NCI-H446 treated with DMSO at 0.1 percent for 48 hours (cell line): ENCODE measurements around the gene CYP2J2.
"Not testable (repeated sequence)": the region's sequence is repeated elsewhere in the genome, so short reads cannot be mapped to it uniquely, and the experiment has no call there.

Experiments used
- DNase-seq: peaks from one replicate; lab custom pipeline; 2025; lab: John Stamatoyannopoulos, UW

Gene CYP2J2

DNA sequence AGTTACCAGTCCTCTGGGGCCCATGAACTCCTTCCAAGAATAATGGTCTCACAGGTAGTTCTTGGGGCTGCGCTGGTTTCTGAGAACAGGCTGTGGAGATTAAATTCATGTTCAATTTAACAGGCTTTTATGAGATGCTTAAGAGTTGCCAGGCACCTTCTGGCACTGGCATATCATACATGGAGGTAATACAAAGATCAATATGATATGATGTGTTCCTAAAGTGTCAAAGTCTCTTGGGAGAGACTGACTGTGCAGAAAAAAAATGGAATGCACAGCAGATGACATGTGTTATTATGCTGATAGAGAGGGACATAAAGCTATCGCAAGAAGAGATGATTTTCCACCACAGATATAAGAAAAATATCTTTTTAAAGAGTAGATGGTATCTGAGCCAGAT is 6.8 kb downstream of the CYP2J2 start:
- DNase-seq, result no peak

DNA sequence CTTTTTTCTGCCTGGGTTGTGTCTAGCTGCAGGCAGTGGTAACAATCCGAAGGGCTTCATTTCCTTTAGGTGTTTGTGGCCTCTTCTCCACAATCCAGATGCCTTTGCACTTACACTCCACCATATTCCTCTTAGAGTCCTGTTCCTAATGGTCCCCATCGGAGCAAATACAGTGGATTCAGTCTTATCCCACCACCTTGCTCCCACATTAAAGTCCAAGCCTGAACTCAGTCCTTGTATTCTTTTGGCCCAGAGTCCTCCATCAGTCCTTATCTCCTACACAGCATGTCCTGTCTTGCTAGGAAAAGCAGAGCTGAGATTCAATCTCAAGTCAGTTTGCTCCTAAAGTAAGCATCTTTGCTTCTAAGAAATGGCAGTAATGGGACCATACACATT is 8.8 kb downstream of the CYP2J2 start:
- DNase-seq, result no peak

DNA sequence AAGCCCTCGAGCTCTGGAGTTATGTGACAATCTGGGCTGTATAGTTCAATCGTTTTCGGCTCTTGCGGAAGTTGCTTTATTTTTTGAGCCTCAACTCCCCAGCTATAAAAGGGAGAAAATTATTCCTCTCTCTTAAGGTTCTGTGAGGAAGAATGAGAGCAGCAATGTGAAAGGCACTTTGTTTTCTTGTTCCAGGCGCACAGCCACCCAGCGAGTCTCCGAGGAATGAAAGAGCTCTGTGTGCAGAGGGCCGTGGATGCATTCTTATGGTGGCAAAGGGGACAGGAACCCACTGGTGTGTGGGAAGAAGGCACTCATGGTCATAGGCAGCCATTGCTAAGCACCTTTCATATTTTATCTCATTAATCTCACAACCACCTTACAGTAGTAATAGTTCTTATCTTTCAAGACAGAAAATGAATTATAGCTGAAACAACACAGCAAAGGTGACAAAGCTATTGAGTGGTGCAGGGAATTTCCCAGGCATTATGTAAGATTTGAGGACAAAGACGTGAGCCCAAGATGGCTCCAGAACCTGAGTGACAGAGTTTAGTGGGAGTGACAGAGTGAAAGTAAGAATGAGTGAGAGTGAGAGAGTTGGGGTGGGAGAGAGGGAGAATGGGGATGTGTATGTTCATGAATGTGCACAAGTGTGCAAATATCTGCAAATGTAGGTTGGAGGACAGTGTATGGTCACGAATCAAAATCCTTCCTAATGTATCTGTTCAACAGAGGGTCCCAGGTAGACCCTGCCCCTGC is 9.4 kb downstream of the CYP2J2 start:
- DNase-seq, result no peak

DNA sequence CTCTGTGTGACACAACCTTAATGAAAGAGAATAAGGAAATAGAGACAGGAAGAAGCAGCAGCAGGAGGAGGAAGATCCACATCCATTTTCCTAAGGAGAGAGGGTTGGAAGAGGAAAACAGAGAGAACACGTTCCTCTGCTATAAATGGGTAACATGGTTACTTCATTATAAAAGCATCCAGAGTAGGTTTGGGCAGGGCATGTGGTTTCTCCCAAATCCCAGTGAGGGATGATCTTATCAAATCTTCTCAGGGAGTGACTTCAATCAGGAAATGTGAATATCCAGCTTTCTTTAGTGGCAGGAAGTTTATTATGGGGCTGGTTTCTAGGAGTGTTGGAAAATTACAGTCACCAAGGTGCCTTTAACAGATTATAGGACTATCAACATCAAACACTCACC is 11.1 kb downstream of the CYP2J2 start:
- no peak for DNase-seq

DNA sequence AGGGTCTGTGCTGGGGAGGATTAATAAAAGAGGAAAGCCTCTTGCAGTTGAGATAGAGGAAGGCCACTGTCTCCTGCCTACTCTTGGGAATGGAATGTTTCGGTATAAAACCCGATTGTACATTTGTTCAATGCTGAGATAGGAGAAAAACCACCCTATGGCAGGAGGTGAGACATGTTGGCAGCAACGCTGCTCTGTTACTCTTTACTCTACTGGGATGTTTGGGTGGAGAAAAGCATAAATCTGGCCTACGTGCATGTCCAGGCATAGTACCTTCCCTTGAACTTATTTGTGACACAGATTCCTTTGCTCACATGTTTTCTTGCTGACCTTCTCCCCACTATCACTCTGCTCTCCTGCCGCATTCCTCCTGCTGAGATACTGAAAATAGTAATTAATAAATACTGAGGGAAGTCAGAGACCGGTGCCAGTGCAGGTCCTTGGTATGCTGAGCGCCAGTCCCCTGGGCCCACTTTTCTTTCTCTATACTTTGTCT is 11.7 kb downstream of the CYP2J2 start:
- DNase-seq, result not testable (repeated sequence)

DNA sequence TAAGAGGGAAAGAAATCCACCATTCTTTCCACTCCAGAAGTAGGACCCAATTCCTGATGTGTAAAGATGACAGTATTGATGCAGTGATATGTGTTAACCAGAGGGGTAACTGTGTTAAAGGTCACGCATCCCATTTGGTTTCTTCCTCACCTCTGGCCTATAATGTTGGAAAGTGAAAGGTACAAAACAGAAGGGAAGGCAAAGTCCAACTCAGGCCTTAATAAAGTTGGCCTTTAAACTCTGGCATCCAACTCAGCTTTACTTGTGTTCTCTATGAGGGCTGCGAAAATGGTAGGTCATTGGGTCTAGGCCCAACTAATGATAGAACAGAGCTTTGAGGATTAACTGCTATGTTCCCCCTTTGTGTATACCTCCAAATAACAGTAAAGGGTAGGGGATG is 17.9 kb downstream of the CYP2J2 start:
- no peak for DNase-seq

DNA sequence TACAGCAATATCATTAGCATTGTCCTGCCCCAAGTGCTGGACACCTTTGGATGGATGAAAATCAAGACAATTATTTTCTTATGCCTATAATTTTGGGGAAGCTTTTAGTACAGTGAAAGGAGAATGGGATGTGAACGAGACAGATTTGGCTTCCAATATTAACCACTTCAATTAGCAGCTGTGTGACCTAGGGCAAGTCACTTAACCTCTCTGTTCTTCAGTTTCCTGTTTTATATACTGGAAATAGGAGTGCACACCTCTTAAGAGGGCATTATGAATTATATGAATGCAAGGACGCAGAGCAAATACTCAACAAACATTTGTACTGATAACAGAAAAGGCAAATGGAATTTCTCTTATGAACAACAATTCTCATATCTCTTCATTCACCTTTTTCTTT is 18.5 kb downstream of the CYP2J2 start:
- no peak for DNase-seq

DNA sequence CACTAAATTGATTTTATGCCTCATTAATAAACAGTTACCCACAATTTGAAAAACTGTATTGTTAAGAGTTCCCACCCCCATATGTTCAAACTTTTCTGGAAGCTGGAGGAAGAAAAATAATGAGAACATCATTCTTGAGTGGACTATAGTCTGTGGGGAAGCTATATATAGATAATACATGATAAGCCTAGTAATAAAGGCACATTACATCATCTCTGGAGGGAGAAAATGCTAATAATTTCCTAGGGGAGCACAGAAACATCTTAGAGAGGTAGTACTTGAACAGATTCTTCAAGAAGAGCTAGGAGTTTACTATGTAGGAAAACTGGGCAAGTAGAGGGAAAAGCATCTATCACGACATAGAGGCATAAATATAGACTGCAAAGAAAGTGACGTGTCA is 19.6 kb downstream of the CYP2J2 start:
- DNase-seq, result no peak

DNA sequence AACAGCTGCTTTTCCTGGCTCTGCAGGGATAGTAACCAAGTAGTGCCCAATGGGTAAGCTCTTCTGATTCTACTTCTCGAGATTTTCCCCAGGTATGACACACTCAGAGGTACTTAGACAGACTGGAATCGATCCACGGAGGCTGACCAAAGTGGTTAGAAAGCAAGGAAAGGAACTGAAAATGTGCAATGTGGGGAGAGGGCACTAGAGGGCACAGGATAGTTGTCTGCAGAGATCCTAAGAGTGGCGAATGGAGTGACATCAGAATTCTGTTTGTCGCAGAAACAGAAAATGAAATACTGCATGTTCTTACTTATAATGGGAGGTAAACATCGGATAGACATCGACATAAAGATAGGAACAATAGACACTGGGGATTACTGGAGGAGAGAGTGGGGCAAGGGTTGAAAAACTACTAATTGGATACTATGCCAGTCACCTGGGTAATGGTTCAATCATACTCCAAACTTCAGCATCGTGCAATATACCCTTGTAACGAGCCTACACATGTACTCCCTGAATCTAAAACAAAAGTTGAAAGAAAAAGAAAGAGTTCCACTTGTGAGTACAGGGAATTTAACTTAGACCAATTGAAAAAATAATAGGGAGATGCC is 23.3 kb downstream of the CYP2J2 start:
- DNase-seq, result no peak

DNA sequence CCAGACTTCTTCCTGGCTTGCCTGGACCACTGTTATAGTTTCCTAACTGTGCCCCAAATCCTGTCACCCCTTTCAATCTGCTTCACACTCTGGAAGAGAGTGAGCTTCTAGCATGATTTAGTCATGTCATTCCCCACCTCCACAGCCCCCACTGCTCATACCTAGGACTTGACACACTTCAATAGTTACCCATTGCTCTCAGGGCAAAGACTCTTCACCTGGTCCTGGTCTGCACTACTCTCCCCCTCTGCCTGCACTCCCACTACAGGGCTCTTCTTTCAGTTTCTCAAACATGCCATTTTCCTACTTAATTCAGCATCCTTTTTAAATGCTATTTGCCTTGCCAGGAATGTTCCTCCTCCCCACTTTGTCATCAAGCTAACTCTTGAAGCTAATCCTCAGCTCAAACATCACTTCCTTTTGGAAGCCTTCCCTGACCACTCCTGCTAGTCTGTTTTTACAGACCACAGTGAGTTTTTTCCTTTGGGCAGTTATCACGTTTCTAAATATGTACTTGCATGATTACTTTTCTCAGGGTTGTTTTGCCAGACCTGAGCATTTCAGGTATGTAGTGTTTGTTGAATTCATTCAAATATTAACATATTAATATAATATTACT is 24.7 kb downstream of the CYP2J2 start:
- DNase-seq, result no peak

DNA sequence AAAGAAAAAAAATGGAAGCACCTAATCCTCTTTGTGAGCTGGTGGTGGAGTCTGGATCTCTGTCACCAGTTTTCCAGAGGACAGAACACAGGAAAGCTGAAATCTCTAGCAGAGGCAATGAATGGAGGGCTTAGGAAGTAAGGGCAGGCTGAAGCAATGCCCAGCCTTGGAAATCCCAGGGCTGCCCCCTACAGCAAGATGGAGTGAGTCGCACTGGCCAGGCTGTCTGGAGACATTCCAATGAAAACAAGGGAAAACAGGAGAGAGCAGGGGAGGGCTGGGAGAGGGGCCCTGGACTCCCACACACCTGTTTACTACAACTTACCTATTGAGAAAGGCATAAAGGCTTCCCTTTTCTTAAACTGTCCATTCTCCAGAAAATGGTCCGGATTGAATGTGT is 25.9 kb downstream of the CYP2J2 start:
- no peak for DNase-seq

DNA sequence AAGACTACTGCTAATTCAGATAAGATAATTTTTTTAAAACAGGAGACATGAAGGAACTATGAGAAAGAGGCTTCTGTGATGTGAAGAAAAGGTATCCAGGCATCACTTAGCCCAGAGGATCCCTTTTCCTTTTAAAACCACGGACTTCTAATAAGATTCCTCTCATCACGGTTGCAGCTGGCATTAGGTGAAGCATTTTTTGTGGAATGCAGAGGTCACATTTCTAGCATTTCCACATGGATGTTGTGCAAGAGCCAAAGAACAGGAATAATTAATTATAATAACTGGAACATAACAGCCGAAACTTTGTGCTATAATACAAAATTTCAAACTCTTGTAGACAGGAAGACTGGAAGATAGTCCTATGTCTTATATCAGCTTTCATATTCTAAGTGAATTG is 27.6 kb downstream of the CYP2J2 start:
- no peak for DNase-seq

DNA sequence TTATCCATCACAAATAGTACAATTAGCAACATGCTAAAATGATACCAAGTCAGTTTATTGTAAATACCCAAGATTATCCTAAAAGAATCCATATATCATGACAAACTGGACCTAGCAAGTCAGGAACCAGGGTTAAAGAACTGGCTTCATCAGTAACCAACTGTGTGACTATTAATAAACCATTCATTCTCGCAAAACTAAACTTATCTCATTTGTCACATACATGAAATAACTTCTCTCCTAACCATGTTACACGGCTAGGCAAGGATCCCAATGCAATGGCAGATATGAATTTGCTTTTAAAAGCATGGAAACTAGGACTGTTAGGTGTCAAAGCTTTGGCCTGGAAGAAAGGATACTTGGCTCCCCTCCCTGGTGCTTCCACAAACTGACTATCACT is 29.4 kb downstream of the CYP2J2 start:
- no peak for DNase-seq

DNA sequence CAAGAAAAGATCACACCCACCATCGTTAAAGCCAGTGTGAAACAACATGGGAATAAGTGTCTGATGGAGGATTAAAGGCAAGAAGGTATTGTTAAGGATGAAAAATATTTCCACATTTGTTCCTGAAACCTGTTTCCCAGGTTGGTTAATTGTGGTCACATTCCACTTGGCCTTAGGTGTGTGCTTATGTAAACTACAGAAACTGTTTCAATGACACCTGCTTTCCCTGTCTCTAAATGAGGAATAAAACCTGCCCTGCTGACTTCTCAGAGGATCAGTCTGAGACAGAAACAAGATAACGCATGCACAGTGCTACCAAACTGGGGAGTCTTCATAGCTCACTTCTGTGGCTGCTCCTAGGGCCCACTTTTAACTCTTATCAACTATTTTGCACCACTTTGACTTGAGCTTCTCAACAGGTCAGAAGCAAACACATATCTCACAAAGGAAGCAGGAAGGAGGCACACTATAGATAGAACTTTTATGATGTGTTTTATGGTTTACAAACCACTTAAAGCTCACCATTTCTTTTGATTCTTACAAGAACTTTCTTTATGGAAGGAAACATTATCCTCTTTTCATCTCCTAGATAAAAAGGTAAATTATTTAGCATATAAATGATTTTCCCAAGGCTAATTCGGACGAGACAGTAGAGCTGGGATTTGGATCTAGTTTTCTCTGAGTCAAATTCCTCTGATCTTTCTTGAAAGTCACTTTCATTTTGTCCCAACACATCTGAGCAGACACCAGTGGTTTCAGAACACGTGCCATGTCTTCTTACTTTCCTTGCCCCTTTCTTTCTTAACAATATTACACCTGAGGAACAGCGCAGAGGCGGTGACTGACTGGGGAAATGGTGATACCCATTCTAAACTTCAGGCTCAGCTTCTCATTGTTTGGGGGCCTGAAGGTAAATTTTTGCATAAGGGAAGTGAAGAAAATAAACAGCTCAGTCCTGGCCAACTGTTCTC is 33.4 kb downstream of the CYP2J2 start:
- no peak for DNase-seq

DNA sequence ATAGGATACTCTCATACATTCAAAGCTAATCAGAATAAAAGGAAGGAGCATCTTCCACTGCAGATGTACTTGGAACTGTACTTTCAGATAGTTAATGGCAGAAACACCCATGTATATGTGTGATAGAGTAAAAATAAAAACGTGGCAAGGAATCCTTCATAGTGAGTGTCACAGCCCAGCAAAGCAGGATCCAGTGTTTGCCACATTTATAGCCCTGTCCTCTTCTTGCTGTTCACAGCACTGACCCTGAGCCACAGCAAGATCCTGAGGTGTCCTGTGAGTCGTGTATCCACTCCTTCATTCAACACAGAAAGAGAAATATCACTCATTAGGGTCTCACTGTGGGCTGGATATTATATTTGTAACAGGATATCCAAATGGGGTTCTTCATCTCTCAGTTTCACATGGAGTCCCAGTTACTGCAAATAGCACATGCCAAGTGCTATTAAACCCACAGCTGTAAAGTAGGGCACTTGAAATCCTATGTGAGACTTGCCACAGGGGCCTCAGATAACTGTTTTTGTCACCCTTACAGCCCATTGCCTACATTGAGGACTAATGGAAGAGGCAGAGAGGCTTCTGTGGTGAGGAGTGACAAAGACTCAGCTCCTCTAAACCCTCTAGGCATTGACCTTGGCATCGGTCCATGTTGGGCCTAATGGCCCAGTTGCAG is 41.3 kb downstream of the CYP2J2 start:
- no peak for DNase-seq

DNA sequence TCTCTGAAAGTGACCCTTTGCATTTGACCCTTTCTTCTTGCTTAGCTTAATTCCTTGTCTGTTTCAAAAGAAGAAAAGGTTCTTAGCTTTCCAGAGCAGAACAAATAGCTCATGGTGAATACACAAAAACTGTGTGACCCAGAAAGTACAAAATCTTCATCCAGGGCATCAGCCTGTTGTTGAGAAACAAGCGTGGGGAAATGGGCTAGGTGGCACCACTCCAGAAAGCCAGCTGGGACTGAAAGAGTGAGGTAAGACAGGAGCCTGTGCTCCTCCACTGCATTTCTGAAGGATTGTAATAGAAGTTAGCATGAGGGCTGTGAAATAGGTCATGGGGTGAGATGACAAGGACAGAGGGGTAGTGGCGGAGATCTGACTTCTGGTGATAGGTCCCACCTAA is 45.8 kb downstream of the CYP2J2 start:
- peak; percentile 23 for DNase-seq

DNA sequence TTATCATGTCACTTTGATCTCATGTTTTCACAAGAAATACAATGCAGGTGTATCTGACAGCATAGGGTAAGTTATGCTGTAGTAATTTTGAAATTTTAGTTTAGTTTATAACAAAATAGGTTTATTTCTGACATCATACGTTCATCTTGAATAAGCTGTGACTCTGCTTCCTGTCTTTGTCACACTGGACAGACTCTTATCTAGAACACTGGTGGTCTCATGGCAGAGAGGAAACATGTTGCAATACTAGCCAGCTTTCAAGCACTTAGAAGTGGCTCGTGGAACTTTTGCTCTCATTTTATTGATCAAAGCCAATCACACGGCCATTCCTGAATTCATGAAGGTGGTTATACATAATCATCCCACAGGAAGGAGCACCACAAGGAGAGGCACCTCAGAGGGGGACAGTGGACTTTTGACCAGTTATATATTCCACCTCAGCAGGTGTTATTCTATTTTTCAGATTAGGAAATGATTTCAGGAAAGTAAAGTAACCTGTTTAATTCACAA is 46.5 kb downstream of the CYP2J2 start:
- no peak for DNase-seq

DNA sequence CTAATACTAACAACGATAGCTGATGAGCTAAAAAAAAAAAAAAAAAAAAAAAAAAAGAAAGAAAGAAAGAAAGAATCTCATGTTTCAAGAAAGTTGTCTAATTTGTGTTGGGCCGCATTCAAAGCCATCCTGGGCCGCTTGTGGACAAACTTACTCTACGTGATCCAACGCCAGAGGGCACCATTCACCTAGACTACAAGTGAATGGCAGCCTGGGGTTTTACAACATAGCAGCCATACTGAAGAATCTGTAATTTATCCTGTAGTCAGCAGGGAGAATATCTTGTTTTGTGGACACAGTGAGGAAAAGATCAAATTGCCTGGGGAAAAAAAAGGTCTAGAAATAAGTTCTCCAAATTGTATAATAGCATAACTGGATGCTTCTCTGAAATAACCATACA is 47.0 kb downstream of the CYP2J2 start:
- peak; percentile 56 for DNase-seq

DNA sequence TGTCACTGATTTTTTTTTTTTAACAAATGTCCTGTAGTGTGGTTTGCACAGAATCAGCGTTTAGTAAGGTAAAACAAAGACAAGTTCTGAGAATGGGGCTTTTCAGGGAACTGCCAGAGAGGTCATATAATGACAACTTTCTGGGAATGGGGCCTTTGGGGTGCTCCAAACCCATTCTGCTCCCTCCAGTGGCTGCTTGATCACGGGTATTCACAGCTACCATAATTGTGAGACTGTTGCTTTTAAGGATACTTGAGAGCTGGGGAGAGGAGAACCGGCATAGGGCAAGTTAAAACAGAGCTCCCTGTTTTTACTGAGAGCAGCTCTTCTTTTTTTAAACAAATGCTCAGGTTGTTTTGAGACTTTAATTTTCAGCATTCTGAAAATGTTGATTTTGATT is 48.2 kb downstream of the CYP2J2 start:
- DNase-seq, result no peak

DNA sequence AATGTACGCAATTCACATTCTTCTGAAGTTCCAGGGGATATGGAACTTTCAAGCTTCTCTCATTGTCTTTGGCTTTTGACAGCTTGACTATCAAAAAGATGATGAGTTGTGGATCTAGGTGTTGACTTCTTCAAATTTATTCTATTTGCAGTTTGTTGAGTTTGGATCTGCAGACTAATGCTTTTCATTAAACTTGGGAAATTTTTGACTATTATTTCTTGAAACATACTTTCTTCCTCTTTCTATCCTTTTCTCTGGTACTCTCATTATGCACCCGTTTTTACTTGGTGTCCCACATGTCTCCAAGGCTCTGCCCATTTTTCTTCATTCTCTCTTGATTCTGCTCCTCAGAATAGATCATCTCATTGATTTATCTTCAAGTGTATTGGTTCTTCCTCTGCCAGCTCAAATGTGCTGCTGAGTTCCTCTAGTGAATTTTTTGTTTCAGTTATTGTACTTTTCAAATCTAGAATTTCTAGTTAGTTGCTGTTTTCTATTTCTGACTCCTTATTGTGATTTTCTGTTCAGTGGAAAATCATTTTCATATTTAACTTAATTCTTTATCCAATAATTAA is 49.4 kb downstream of the CYP2J2 start:
- no peak for DNase-seq

DNA sequence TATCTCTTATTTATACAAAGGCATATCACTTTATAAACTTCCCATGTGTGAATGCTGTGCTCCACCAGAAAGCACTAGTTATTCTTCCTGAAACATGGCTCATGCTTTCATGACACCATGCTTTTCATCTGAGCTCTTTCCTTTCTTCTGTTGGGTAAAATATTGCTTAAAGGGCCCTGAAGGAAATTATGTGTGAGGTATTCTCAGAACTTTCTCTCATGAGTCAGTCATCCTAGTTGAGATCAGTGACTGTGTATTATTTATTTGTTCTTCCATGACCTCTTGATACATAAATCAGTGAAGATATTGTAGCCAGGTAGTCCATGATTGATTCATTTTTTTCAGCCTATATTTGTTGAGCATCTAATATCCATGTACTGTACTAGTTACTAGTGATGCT is 54.8 kb downstream of the CYP2J2 start:
- no peak for DNase-seq
